WTC11 (cell line): Measurements from ENCODE around the gene RNASEH2C. TPM values are rescaled to one million over a fixed set of nuclear protein-coding genes. Genes with fewer than 3 reads are reported as not detected.

ENCODE experiments used
- ATF2 ChIP-seq: sonication (generic); formaldehyde crosslinking; IDR thresholded peaks from 2 replicates; pipeline ENCODE4 v1.8.1; 2022; ENCODE audit warnings: low read depth, missing genetic modification reagents, borderline replicate concordance
- CREM ChIP-seq: sonication (generic); formaldehyde crosslinking; IDR thresholded peaks from 2 replicates; pipeline ENCODE4 v1.8.1; 2022; ENCODE audit warnings: mild to moderate bottlenecking, missing genetic modification reagents, moderate library complexity
- E2F1 ChIP-seq: sonication (generic); formaldehyde crosslinking; IDR thresholded peaks from 2 replicates; pipeline ENCODE4 v1.8.0; 2022; ENCODE audit warnings: mild to moderate bottlenecking, missing genetic modification reagents
- ELF4 ChIP-seq: sonication (generic); formaldehyde crosslinking; IDR thresholded peaks from 2 replicates; pipeline ENCODE4 v1.8.1; 2022; ENCODE audit warnings: low read depth, mild to moderate bottlenecking, moderate library complexity, missing genetic modification reagents
- ESRRA ChIP-seq: sonication (generic); formaldehyde crosslinking; IDR thresholded peaks from 2 replicates; pipeline ENCODE4 v1.8.1; 2022; ENCODE audit warnings: mild to moderate bottlenecking, missing genetic modification reagents, borderline replicate concordance
- IRF2 ChIP-seq: sonication (generic); formaldehyde crosslinking; IDR thresholded peaks from 2 replicates; pipeline ENCODE4 v1.8.0; 2022; ENCODE audit warnings: low read depth, missing genetic modification reagents, borderline replicate concordance
- MYBL2 ChIP-seq: sonication (generic); formaldehyde crosslinking; IDR thresholded peaks from 2 replicates; pipeline ENCODE4 v1.8.1; 2023; ENCODE audit warnings: mild to moderate bottlenecking, moderate library complexity, missing genetic modification reagents
- NFATC4 ChIP-seq: fragments of 250-450 bp; sonication (Bioruptor Pico); IDR thresholded peaks from 2 replicates; pipeline ENCODE4 v1.9.0; 2021; ENCODE audit warnings: mild to moderate bottlenecking
- RELA ChIP-seq: sonication (generic); formaldehyde crosslinking; IDR thresholded peaks from 2 replicates; pipeline ENCODE4 v1.8.1; 2022; ENCODE audit warnings: missing genetic modification reagents, mild to moderate bottlenecking, borderline replicate concordance
- SMAD4 ChIP-seq: sonication (generic); formaldehyde crosslinking; IDR thresholded peaks from 2 replicates; pipeline ENCODE4 v1.8.0; 2022; ENCODE audit warnings: mild to moderate bottlenecking, missing genetic modification reagents
- TEAD1 ChIP-seq: sonication (generic); formaldehyde crosslinking; IDR thresholded peaks from 2 replicates; pipeline ENCODE4 v1.8.0; 2022; ENCODE audit warnings: mild to moderate bottlenecking, missing genetic modification reagents
- ZNF121 ChIP-seq: sonication (generic); formaldehyde crosslinking; IDR thresholded peaks from 2 replicates; pipeline ENCODE4 v1.8.0; 2023; ENCODE audit warnings: missing genetic modification reagents
- ZNF219 ChIP-seq: sonication (generic); formaldehyde crosslinking; IDR thresholded peaks from 2 replicates; pipeline ENCODE4 v1.8.0; 2023; ENCODE audit warnings: missing genetic modification reagents, mild to moderate bottlenecking, borderline replicate concordance
- ZNF396 ChIP-seq: fragments of 250-450 bp; sonication (Bioruptor Pico); IDR thresholded peaks from 2 replicates; pipeline ENCODE4 v1.8.0; 2021; ENCODE audit warnings: mild to moderate bottlenecking, moderate library complexity, borderline replicate concordance
- ZNF532 ChIP-seq: fragments of 250-450 bp; sonication (Bioruptor Pico); IDR thresholded peaks from 2 replicates; pipeline ENCODE4 v1.9.0; 2021; ENCODE audit warnings: mild to moderate bottlenecking, borderline replicate concordance
- total RNA-seq: library from RNA; stranded (reverse); gene quantifications from 3 replicates; pipeline ENCODE4 v1.2.3, GENCODE V29; 2021
- TF ChIP-seq, protein P1 (sequence below): sonication (generic); formaldehyde crosslinking; IDR thresholded peaks from 2 replicates; pipeline ENCODE4 v1.8.0; 2022; ENCODE audit warnings: missing genetic modification reagents
- TF ChIP-seq, protein P2 (sequence below): sonication (generic); formaldehyde crosslinking; IDR thresholded peaks from 2 replicates; pipeline ENCODE4 v1.8.1; 2022; ENCODE audit warnings: low read depth, mild to moderate bottlenecking, moderate library complexity, missing genetic modification reagents, borderline replicate concordance
- TF ChIP-seq, protein P3 (sequence below): fragments of 250-450 bp; sonication (Bioruptor Pico); IDR thresholded peaks from 2 replicates; pipeline ENCODE4 v2.1.2; 2022; ENCODE audit warnings: mild to moderate bottlenecking, moderate library complexity
- TF ChIP-seq, protein P4 (sequence below): sonication (generic); formaldehyde crosslinking; IDR thresholded peaks from 2 replicates; pipeline ENCODE4 v1.8.1; 2023; ENCODE audit warnings: mild to moderate bottlenecking, missing genetic modification reagents
- TF ChIP-seq, protein P5 (sequence below): sonication (generic); formaldehyde crosslinking; IDR thresholded peaks from 2 replicates; pipeline ENCODE4 v1.8.0; 2022; ENCODE audit warnings: mild to moderate bottlenecking, missing genetic modification reagents
- TF ChIP-seq, protein P6 (sequence below): fragments of 250-450 bp; sonication (Bioruptor Pico); IDR thresholded peaks from 2 replicates; pipeline ENCODE4 v1.8.0; 2021; ENCODE audit warnings: mild to moderate bottlenecking

Gene RNASEH2C
- total RNA-seq, 1 experiment from 2014 or later: 42.1 TPM

DNA sequence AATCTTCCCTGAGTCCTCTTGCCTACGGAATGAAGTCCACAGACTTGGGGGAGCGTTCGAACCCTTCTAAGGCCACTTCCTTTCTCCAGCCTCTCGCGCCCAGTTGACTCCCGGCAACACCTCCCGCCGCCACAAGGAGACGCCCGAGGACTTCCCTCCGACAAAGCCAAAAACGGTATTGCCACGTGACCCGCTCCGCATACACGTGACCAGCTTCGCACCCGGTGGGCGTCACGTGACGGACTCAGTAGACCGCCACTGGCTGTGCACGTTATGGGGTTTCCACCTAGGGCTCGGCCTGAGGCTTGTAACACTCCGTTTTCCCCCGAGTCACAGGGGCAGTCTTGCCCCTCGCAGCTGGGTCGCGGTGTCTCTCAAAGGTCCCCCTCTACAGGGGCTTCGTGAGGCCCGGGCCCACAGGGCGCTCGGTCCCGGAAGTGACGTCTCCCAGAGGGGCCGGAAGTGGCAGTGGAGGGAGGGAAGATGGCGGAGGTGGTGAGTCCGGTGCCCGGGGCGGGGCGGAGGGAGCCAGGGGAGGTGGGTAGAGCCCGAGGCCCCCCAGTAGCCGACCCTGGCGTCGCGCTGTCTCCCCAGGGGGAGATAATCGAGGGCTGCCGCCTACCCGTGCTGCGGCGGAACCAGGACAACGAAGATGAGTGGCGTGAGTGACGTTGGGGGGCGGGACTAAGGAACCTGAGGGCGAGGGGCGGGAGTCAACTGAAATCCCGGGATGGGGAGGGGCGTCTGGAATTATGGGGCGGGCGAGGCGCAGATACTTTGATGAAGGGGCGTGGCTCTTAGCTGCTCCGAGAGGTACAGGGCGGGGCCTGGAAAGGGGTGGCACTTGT is 8.6 kb downstream of the RNASEH2C start, which contains the start of gene KAT5 (continued):
- TF ChIP-seq ZNF532 (CRISPR knock-in tag) (no peak), IRF2 (CRISPR knock-in tag) (no peak), ZNF121 (no peak), SMAD4 (CRISPR knock-in tag) (peak; percentile 49; the same call in 1 of the 2 replicates), ZNF396 (CRISPR knock-in tag) (no peak), ESRRA (CRISPR knock-in tag) (no peak), ELF4 (no peak), MYBL2 (CRISPR knock-in tag) (peak; percentile 89), ATF2 (CRISPR knock-in tag) (no peak), E2F1 (CRISPR knock-in tag) (no peak), CREM (CRISPR knock-in tag) (peak; percentile 97), TEAD1 (CRISPR knock-in tag) (peak; percentile 96), NFATC4 (CRISPR knock-in tag) (no peak), ZNF219 (CRISPR knock-in tag) (0 out of 2 replicates have a peak, but pooled peaks have one; percentile 47), RELA (CRISPR knock-in tag) (no peak)
- TF ChIP-seq, protein P1, sequence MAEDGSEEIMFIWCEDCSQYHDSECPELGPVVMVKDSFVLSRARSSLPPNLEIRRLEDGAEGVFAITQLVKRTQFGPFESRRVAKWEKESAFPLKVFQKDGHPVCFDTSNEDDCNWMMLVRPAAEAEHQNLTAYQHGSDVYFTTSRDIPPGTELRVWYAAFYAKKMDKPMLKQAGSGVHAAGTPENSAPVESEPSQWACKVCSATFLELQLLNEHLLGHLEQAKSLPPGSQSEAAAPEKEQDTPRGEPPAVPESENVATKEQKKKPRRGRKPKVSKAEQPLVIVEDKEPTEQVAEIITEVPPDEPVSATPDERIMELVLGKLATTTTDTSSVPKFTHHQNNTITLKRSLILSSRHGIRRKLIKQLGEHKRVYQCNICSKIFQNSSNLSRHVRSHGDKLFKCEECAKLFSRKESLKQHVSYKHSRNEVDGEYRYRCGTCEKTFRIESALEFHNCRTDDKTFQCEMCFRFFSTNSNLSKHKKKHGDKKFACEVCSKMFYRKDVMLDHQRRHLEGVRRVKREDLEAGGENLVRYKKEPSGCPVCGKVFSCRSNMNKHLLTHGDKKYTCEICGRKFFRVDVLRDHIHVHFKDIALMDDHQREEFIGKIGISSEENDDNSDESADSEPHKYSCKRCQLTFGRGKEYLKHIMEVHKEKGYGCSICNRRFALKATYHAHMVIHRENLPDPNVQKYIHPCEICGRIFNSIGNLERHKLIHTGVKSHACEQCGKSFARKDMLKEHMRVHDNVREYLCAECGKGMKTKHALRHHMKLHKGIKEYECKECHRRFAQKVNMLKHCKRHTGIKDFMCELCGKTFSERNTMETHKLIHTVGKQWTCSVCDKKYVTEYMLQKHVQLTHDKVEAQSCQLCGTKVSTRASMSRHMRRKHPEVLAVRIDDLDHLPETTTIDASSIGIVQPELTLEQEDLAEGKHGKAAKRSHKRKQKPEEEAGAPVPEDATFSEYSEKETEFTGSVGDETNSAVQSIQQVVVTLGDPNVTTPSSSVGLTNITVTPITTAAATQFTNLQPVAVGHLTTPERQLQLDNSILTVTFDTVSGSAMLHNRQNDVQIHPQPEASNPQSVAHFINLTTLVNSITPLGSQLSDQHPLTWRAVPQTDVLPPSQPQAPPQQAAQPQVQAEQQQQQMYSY: no peak
- TF ChIP-seq, protein P2, sequence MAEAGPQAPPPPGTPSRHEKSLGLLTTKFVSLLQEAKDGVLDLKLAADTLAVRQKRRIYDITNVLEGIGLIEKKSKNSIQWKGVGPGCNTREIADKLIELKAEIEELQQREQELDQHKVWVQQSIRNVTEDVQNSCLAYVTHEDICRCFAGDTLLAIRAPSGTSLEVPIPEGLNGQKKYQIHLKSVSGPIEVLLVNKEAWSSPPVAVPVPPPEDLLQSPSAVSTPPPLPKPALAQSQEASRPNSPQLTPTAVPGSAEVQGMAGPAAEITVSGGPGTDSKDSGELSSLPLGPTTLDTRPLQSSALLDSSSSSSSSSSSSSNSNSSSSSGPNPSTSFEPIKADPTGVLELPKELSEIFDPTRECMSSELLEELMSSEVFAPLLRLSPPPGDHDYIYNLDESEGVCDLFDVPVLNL (CRISPR knock-in tag): no peak
- TF ChIP-seq, protein P3, sequence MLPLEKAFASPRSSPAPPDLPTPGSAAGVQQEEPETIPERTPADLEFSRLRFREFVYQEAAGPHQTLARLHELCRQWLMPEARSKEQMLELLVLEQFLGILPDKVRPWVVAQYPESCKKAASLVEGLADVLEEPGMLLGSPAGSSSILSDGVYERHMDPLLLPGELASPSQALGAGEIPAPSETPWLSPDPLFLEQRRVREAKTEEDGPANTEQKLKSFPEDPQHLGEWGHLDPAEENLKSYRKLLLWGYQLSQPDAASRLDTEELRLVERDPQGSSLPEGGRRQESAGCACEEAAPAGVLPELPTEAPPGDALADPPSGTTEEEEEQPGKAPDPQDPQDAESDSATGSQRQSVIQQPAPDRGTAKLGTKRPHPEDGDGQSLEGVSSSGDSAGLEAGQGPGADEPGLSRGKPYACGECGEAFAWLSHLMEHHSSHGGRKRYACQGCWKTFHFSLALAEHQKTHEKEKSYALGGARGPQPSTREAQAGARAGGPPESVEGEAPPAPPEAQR (CRISPR knock-in tag): no peak
- TF ChIP-seq, protein P4, sequence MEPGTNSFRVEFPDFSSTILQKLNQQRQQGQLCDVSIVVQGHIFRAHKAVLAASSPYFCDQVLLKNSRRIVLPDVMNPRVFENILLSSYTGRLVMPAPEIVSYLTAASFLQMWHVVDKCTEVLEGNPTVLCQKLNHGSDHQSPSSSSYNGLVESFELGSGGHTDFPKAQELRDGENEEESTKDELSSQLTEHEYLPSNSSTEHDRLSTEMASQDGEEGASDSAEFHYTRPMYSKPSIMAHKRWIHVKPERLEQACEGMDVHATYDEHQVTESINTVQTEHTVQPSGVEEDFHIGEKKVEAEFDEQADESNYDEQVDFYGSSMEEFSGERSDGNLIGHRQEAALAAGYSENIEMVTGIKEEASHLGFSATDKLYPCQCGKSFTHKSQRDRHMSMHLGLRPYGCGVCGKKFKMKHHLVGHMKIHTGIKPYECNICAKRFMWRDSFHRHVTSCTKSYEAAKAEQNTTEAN (CRISPR knock-in tag): peak; percentile 37; the same call in 1 of the 2 replicates
- TF ChIP-seq, protein P5, sequence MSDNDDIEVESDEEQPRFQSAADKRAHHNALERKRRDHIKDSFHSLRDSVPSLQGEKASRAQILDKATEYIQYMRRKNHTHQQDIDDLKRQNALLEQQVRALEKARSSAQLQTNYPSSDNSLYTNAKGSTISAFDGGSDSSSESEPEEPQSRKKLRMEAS (CRISPR knock-in tag): peak; percentile 97
- TF ChIP-seq, protein P6, sequence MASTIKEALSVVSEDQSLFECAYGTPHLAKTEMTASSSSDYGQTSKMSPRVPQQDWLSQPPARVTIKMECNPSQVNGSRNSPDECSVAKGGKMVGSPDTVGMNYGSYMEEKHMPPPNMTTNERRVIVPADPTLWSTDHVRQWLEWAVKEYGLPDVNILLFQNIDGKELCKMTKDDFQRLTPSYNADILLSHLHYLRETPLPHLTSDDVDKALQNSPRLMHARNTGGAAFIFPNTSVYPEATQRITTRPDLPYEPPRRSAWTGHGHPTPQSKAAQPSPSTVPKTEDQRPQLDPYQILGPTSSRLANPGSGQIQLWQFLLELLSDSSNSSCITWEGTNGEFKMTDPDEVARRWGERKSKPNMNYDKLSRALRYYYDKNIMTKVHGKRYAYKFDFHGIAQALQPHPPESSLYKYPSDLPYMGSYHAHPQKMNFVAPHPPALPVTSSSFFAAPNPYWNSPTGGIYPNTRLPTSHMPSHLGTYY (CRISPR knock-in tag): no peak
